Spleen (tissue), 11 donors: ENCODE data around the gene PARVB. TPM values are rescaled to one million over a fixed set of nuclear protein-coding genes. Genes with fewer than 3 reads are reported as not detected.
A peak's percentile ranks its signal among the peaks of the same experiment; 100 is the strongest.

Source experiments
- DNase-seq: peaks from one replicate; pipeline ENCODE4 v3.0.0-alpha.2; 2020
- H3K27ac ChIP-seq, 8 donors: fragments of 200-600 bp; sonication (generic) in 7 of 8; 1 replicate in 4 of 8; 2 replicates in 4 of 8; pipeline versions ENCODE4 v1.5.0 to v1.8.0; 2016 to 2021; ENCODE audit warnings: inconsistent platforms in 4 of 8, mild to moderate bottlenecking in 4 of 8, moderate library complexity in 1 of 8
- H3K27me3 ChIP-seq, 7 donors: fragments of 200-600 bp; sonication (generic) in 6 of 7; replicated peaks in 1 of 7; 1 replicate in 4 of 7; 2 replicates in 3 of 7; pipeline versions ENCODE4 v1.5.0 to v1.8.0; 2016 to 2021; ENCODE audit warnings: inconsistent platforms in 3 of 7, mild to moderate bottlenecking in 1 of 7
- H3K36me3 ChIP-seq, 6 donors: fragments of 200-600 bp; sonication (generic) in 5 of 6; 1 replicate in 4 of 6; 2 replicates in 2 of 6; pipeline versions ENCODE4 v1.5.0 to v1.8.0; 2016 to 2021; ENCODE audit warnings: inconsistent platforms in 2 of 6
- H3K4me1 ChIP-seq, 6 donors: fragments of 200-600 bp; sonication (generic) in 5 of 6; 1 replicate in 3 of 6; 2 replicates in 3 of 6; pipeline versions ENCODE4 v1.5.0 to v1.8.0; 2016 to 2021; ENCODE audit warnings: inconsistent platforms in 3 of 6
- H3K4me3 ChIP-seq, 8 donors: fragments of 200-600 bp; sonication (generic) in 7 of 8; 1 replicate in 4 of 8; 2 replicates in 4 of 8; pipeline versions ENCODE4 v1.5.0 to v1.8.0; 2016 to 2021; ENCODE audit warnings: inconsistent platforms in 4 of 8, mild to moderate bottlenecking in 4 of 8, moderate library complexity in 2 of 8
- H3K9me3 ChIP-seq, 8 donors: fragments of 200-600 bp; sonication (generic) in 7 of 8; 1 replicate in 4 of 8; 2 replicates in 4 of 8; pipeline versions ENCODE4 v1.5.0 to v1.8.0; 2016 to 2021; ENCODE audit warnings: inconsistent platforms in 4 of 8
- CTCF ChIP-seq, 11 experiments: fragments of 200-600 bp in 7 of 11; fragments of 450-650 bp in 4 of 11; sonication (generic) in 4 of 11; IDR thresholded peaks in 8 of 11; conservative IDR thresholded peaks in 3 of 11; 1 replicate in 7 of 11; 2 replicates in 4 of 11; pipeline versions ENCODE4 v1.4.0 to v1.8.0; 2016 to 2021; ENCODE audit warnings: antibody characterized with exemption in 11 of 11, inconsistent platforms in 4 of 11, mild to moderate bottlenecking in 1 of 11
- POLR2A ChIP-seq, 3 donors: fragments of 450-650 bp; IDR thresholded peaks; one replicate each; pipeline ENCODE4 v1.5.1; 2017; ENCODE audit warnings: antibody characterized with exemption in 3 of 3, mild to moderate bottlenecking in 1 of 3
- POLR2AphosphoS5 ChIP-seq, 3 donors: sonication (generic); formaldehyde crosslinking; IDR thresholded peaks; one replicate each; pipeline ENCODE4 v1.5.1; 2017; ENCODE audit warnings: antibody characterized with exemption in 3 of 3
- WGBS, 5 donors: extraction: QIAGEN DNeasy Blood & Tissue Kit in 3 of 5; methylation state at CpG; one replicate each; pipeline versions ENCODE4 v1.1.5 to v1.1.7; 2013 to 2018; 5-methylcytosine and 5-hydroxymethylcytosine counted together
- intact Hi-C: fragments of 100-400 bp; cut with DNase I; formaldehyde crosslinking; loops from one replicate; pipeline ENCODE4 v1.15.0; 2023; ENCODE audit warnings: low total_unique reads
- polyA plus RNA-seq, 3 donors: library from polyadenylated mRNA; stranded (reverse); fragments of 200-250 nt; gene quantifications; one replicate each; pipeline ENCODE4 v1.2.1, GENCODE V29; 2013
- total RNA-seq, 7 donors: library from RNA; depleted of rRNA in 3 of 7; stranded (reverse); fragments of >200 nt in 3 of 7; fragmentation: NEBNext Ultra II Directional in 4 of 7; extraction: Animal tissue kit (Norgen Biotek cat#: 25700) in 4 of 7; gene quantifications; one replicate each; pipeline versions ENCODE4 v1.1.0 to v1.2.1, GENCODE V29; 2016 to 2021
- donor health status: healthy with polysubstance abuse.
- donor health status: DM: no; HTN: no; CAD: no; lungs with moderate emphysema.
- donor health status: DM: no; HTN: no; CAD: no.
- donor health status: Bipolar disorder and iron deficiency.
- donor health status: healthy.
- donor health status: DM: no; HTN: no; CAD: no.
- donor health status: DM: yes; HTN: yes; CAD: no.

The PARVB gene
- total and polyA plus RNA-seq, 10 donors = 24.0 to 61.9 (median 46.5) TPM

- H3K9me3 ChIP-seq = peaks cover 0 to 28% (median 18%) of the 10 kb centered on the region in 8 donors
- no peak overlapping the region for H3K4me3 ChIP-seq
- H3K4me1 ChIP-seq = no peaks in the 10 kb centered on the region
- DNase-seq = peak; percentile 43
- no peaks in the 10 kb centered on the region for H3K27me3 ChIP-seq
- no peak for TF ChIP-seq POLR2A (IDR thresholded peaks at IDR 0.05)
- WGBS, 5 donors = 94 to 100% (median 99%) methylated on average over 3 of the region's 3 CpGs
- H3K36me3 ChIP-seq = peaks cover 5 to 99% (median 64%) of the 10 kb centered on the region in 6 donors
- intact Hi-C loops = no loop called here
- no peak overlapping the region for H3K27ac ChIP-seq
Measured at GRCh38 chr22:44137415-44137814, 113.3 kb downstream of the PARVB start.

- 96 to 99% (median 97%) methylated on average over 6 of the region's 6 CpGs for WGBS, 5 donors
- Histone ChIP-seq H3K36me3 (peaks cover 5 to 99% (median 46%) of the 10 kb centered on the region in 6 donors), H3K27ac (no peak overlapping the region), H3K4me3 (no peak overlapping the region), H3K27me3 (no peaks in the 10 kb centered on the region), H3K4me1 (no peaks in the 10 kb centered on the region), H3K9me3 (peaks cover 0 to 28% (median 18%) of the 10 kb centered on the region in 8 donors)
- intact Hi-C loops = no loop called here
- DNase-seq = no peak
- no peak for TF ChIP-seq CTCF (IDR thresholded peaks at IDR 0.05 in 8 of 11, conservative IDR thresholded peaks at IDR 0.05 in 3 of 11)
- no peak for TF ChIP-seq POLR2A (IDR thresholded peaks at IDR 0.05)
- TF ChIP-seq POLR2AphosphoS5 (IDR thresholded peaks at IDR 0.05) = no peak
Measured at GRCh38 chr22:44139773-44140172, 115.7 kb downstream of the PARVB start.

GRCh38 chr22:44142421-44143104, 118.5 kb downstream of the PARVB start:
- TF ChIP-seq CTCF (IDR thresholded peaks at IDR 0.05 in 8 of 11, conservative IDR thresholded peaks at IDR 0.05 in 3 of 11) (no peak), POLR2A (IDR thresholded peaks at IDR 0.05) (no peak), POLR2AphosphoS5 (IDR thresholded peaks at IDR 0.05) (no peak)
- H3K27ac ChIP-seq = no peak overlapping the region
- H3K4me1 ChIP-seq = no peaks in the 10 kb centered on the region
- no peaks in the 10 kb centered on the region for H3K27me3 ChIP-seq
- no peak overlapping the region for H3K4me3 ChIP-seq
- no peak for DNase-seq
- WGBS, 5 donors = 90 to 97% (median 95%) methylated on average over 13 to 16 of the region's 16 CpGs
- peaks cover 3 to 97% (median 20%) of the 10 kb centered on the region in 6 donors for H3K36me3 ChIP-seq
- H3K9me3 ChIP-seq = peaks cover 0 to 5% (median 3%) of the 10 kb centered on the region in 8 donors
- intact Hi-C loops = no loop called here

GRCh38 chr22:44143105-44143474, 119.0 kb downstream of the PARVB start:
- Histone ChIP-seq H3K27me3 (no peaks in the 10 kb centered on the region), H3K27ac (no peak overlapping the region), H3K36me3 (peaks cover under 1 to 97% (median 17%) of the 10 kb centered on the region in 6 donors), H3K9me3 (peaks cover 0 to under 1% (median 0%) of the 10 kb centered on the region in 8 donors), H3K4me3 (no peak overlapping the region), H3K4me1 (no peaks in the 10 kb centered on the region)
- intact Hi-C loops = no loop called here
- DNase-seq = no peak
- WGBS, 5 donors = 88 to 94% (median 88%) methylated on average over 4 of the region's 4 CpGs
- peak in 1 of 3 donors; percentile 4 for TF ChIP-seq POLR2AphosphoS5 (IDR thresholded peaks at IDR 0.05)
- no peak for TF ChIP-seq POLR2A (IDR thresholded peaks at IDR 0.05)

- H3K4me3 ChIP-seq = no peak overlapping the region
- H3K27me3 ChIP-seq = no peaks in the 10 kb centered on the region
- H3K4me1 ChIP-seq = no peaks in the 10 kb centered on the region
- TF ChIP-seq POLR2AphosphoS5 (IDR thresholded peaks at IDR 0.05) (peak in 1 of 3 donors; percentile 17), POLR2A (IDR thresholded peaks at IDR 0.05) (no peak)
- intact Hi-C loops = no loop called here
- no peak overlapping the region for H3K27ac ChIP-seq
- H3K9me3 ChIP-seq = no peaks in the 10 kb centered on the region
- no peak for DNase-seq
- WGBS, 5 donors = 75 to 89% (median 87%) methylated on average over 6 to 9 of the region's 9 CpGs
- H3K36me3 ChIP-seq = peaks cover 0 to 97% (median 15%) of the 10 kb centered on the region in 6 donors
Measured at GRCh38 chr22:44143579-44143978, 119.5 kb downstream of the PARVB start.
